Sciatic nerve (tissue), 2 donors: ENCODE data around the gene ZFP36. TPM values are rescaled to one million over a fixed set of nuclear protein-coding genes. Genes with fewer than 3 reads are reported as not detected.
A peak's percentile ranks its signal among the peaks of the same experiment; 100 is the strongest.

Experiments
- ATAC-seq: fragments of 200-7000 bp; cut with Tn5 transposase; one replicate; pipeline ENCODE4 v1.9.1; 2020; ENCODE audit warnings: mild to moderate bottlenecking, moderate library complexity
- DNase-seq: peaks from one replicate; pipeline ENCODE4 v3.0.0-alpha.2; 2020; ENCODE audit warnings: low spot score
- intact Hi-C: fragments of 100-400 bp; cut with DNase I; formaldehyde crosslinking; loops from one replicate; pipeline ENCODE4 v1.14.2; 2022
- total RNA-seq: library from RNA; stranded (reverse); fragmentation: NEBNext Ultra II Directional; extraction: Animal tissue kit (Norgen Biotek cat#: 25700); gene quantifications from one replicate; pipeline ENCODE4 v1.2.1, GENCODE V29; 2021
- donor health status: DM: no; HTN: no; CAD: no.
- donor health status: DM: no; HTN: no; CAD: no.

Gene ZFP36
- total RNA-seq, 1 donor from 2014 or later: 342 TPM

GRCh38 chr19:39402346-39403300, 4.0 kb upstream of the ZFP36 start:
- ATAC-seq (peak; percentile 59), DNase-seq (peak; percentile 95)
- intact Hi-C loops: no loop called here

- DNase-seq: peak; percentile 99
- ATAC-seq: peak; percentile 78
- intact Hi-C loops: no loop called here
Measured at GRCh38 chr19:39403331-39404312, 3.0 kb upstream of the ZFP36 start.

- DNase-seq (no peak), ATAC-seq (no peak)
- intact Hi-C loops: no loop called here
Measured at GRCh38 chr19:39405261-39405957, 1.2 kb upstream of the ZFP36 start.

- no peak for ATAC-seq
- intact Hi-C loops: no loop called here
- DNase-seq: no peak
Measured at GRCh38 chr19:39405958-39406655, 540 bp upstream of the ZFP36 start.

- intact Hi-C loops: no loop called here
Measured at GRCh38 chr19:39407410-39407659, 688 bp downstream of the ZFP36 start.

GRCh38 chr19:39407660-39408391, 1.2 kb downstream of the ZFP36 start:
- DNase-seq (peak; percentile 76), ATAC-seq (no peak)
- intact Hi-C loops: no loop called here

More at GRCh38 chr19:39407410-39407659, 688 bp downstream of the ZFP36 start:
- DNase-seq: peak; percentile 74
- no peak for ATAC-seq

- intact Hi-C loops: no loop called here
- DNase-seq: no peak
- no peak for ATAC-seq
Measured at GRCh38 chr19:39408392-39409207, 2.0 kb downstream of the ZFP36 start.

GRCh38 chr19:39409208-39410016, 2.8 kb downstream of the ZFP36 start:
- intact Hi-C loops: no loop called here
- DNase-seq (peak; percentile 95), ATAC-seq (peak; percentile 51)

- intact Hi-C loops: no loop called here
Measured at GRCh38 chr19:39410017-39410830, 3.6 kb downstream of the ZFP36 start.

GRCh38 chr19:39410831-39411080, 4.1 kb downstream of the ZFP36 start:
- intact Hi-C loops: no loop called here
- ATAC-seq (no peak), DNase-seq (no peak)

More at GRCh38 chr19:39410017-39410830, 3.6 kb downstream of the ZFP36 start:
- peak; percentile 91 for DNase-seq
- peak; percentile 47 for ATAC-seq

- ATAC-seq: no peak
- DNase-seq: peak; percentile 74
- intact Hi-C loops: no loop called here
Measured at GRCh38 chr19:39411081-39411831, 4.6 kb downstream of the ZFP36 start.

- peak; percentile 45 for ATAC-seq
- intact Hi-C loops: no loop called here
Measured at GRCh38 chr19:39411832-39412099, 5.1 kb downstream of the ZFP36 start.

GRCh38 chr19:39412100-39412866, 5.6 kb downstream of the ZFP36 start, which contains the start of gene PLEKHG2:
PLEKHG2 (plus strand) TSS chr19:39412669; CDS start chr19:39414087, 1,418 bp downstream.
- DNase-seq (peak; percentile 98), ATAC-seq (peak; percentile 70)
- intact Hi-C loops: no loop called here

More at GRCh38 chr19:39411832-39412099, 5.1 kb downstream of the ZFP36 start:
- DNase-seq: peak; percentile 95

- peak; percentile 83 for DNase-seq
- ATAC-seq: no peak
- intact Hi-C loops: no loop called here
Measured at GRCh38 chr19:39412867-39413271, 6.2 kb downstream of the ZFP36 start.
